Brain microvascular endothelial cell (primary cell): ENCODE measurements around the gene FAM131B.

Experiments
- DNase-seq: peaks from one replicate; pipeline ENCODE4 v3.0.0-alpha.2; 2020
- H3K27ac ChIP-seq: fragments of 250-450 bp; sonication (Bioruptor Pico); 2 replicates; pipeline ENCODE4 v1.5.1; 2020; ENCODE audit warnings: mild to moderate bottlenecking, moderate library complexity
- H3K27me3 ChIP-seq: fragments of 250-450 bp; sonication (Bioruptor Pico); replicated peaks from 2 replicates; pipeline ENCODE4 v1.5.1; 2020; ENCODE audit warnings: mild to moderate bottlenecking
- H3K36me3 ChIP-seq: fragments of 250-450 bp; sonication (Bioruptor Pico); replicated peaks from 2 replicates; pipeline ENCODE4 v1.5.1; 2020; ENCODE audit warnings: mild to moderate bottlenecking
- H3K4me3 ChIP-seq: 2 replicates; pipeline ENCODE4 v1.5.1; 2011; ENCODE audit warnings: low read depth, mild to moderate bottlenecking, control low read depth, low read length, moderate library complexity
- in situ Hi-C: cut with HindIII; loops from 2 replicates; pipeline ENCODE4 v1.10.0; 2017; ENCODE audit warnings: low sequenced_read_pairs, low pct_ligation_motif_present
- TF ChIP-seq, protein P1 (sequence below): IDR thresholded peaks from 2 replicates; pipeline ENCODE4 v1.5.1; 2011; ENCODE audit warnings: low read depth, mild to moderate bottlenecking, moderate library complexity, low read length, control low read depth, inconsistent platforms; ENCODE audit errors: missing control alignments

Gene FAM131B

DNA sequence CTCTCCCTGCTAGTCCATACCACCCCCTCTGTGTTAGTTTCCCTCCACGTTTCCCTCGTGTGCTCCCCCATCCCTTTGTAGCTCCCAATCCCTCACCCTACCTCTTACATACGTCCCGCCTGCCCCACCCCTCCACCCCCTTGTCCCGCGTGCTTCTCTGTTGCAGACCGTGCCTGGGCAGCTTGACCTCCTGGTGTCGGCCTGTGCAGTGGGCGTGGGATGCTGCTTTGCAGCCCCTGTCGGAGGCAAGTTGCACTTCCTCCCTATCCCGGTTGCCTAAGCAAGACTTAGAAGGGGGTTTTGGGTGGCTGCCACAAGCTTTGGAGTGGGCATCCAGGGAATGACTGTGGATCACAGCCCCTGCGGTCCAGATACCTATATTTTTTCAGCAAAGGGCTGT, 38.9 kb downstream of the FAM131B start:
- DNase-seq, result no peak
- H3K27me3 ChIP-seq, result no peaks in the 10 kb centered on the region
- TF ChIP-seq, protein P1, sequence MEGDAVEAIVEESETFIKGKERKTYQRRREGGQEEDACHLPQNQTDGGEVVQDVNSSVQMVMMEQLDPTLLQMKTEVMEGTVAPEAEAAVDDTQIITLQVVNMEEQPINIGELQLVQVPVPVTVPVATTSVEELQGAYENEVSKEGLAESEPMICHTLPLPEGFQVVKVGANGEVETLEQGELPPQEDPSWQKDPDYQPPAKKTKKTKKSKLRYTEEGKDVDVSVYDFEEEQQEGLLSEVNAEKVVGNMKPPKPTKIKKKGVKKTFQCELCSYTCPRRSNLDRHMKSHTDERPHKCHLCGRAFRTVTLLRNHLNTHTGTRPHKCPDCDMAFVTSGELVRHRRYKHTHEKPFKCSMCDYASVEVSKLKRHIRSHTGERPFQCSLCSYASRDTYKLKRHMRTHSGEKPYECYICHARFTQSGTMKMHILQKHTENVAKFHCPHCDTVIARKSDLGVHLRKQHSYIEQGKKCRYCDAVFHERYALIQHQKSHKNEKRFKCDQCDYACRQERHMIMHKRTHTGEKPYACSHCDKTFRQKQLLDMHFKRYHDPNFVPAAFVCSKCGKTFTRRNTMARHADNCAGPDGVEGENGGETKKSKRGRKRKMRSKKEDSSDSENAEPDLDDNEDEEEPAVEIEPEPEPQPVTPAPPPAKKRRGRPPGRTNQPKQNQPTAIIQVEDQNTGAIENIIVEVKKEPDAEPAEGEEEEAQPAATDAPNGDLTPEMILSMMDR, result peak; percentile 38
- no peak overlapping the region for H3K4me3 ChIP-seq
- H3K36me3 ChIP-seq, result no peaks in the 10 kb centered on the region
- no peak overlapping the region for H3K27ac ChIP-seq
- in situ Hi-C loops, result no loop called here

DNA sequence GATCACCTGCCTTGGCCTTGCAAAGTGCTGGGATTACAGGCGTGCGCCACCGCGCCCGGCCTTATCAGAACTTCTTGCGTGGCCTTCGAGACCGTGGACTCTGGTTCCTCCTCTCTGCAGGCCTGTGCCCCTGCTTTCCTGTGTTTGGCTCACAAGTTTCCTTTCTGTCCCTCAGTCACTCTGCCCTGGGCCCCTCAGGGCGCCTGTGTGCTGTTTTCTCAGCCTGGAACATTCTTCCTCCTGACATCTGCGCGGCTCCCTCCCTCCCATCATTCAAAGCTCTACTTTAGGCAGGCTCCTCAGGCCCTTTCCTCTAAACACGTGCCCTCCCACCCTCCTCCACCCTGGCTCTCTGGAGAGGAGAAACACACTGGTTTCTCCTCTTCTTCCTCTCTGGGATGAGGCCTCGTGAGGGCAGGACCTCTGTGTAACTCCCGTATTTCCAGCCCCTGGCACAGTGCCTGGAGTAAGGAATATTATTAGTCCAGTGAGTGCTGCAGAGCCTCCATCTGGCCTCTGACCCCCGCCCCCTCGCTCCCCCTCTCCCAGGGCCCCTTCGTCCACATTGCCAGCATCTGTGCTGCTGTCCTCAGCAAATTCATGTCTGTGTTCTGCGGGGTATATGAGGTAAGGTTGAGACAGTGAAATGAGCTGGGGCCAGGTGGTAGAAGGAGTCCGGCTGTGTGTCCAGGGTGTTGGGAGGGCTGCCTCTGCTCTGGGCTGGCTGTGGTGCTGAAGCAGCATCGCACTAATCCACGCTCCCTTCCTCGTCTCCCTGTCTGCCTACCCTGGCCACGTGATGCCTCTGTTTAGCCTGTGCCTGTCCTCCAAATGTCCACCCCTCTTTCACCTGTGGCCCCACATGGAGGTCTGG, 39.5 kb downstream of the FAM131B start:
- no peaks in the 10 kb centered on the region for H3K27me3 ChIP-seq
- in situ Hi-C loops, result no loop called here
- DNase-seq, result no peak
- no peaks in the 10 kb centered on the region for H3K36me3 ChIP-seq
- H3K27ac ChIP-seq, result no peak overlapping the region
- TF ChIP-seq, protein P1, result no peak
- H3K4me3 ChIP-seq, result no peak overlapping the region

DNA sequence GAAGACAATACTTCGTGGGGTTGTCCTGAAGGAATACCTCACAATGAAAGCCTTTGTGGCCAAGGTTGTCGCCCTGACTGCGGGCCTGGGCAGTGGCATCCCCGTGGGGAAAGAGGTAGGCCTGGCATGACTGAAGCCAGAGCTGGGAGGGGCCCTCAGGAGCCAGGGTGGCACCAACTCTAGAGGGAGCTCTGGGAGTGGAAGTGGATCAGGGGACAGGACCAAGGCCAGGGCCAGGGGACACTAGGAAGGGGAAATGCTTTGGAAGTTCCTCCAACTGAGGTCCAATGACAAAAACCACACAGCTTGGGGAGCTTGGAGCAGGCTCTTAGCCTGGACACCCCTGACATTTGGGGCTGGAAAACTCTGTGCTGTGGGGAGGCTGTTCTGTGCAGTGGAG, 40.8 kb downstream of the FAM131B start:
- no peaks in the 10 kb centered on the region for H3K36me3 ChIP-seq
- in situ Hi-C loops, result no loop called here
- H3K27me3 ChIP-seq, result no peaks in the 10 kb centered on the region
- DNase-seq, result no peak
- H3K27ac ChIP-seq, result no peak overlapping the region
- no peak overlapping the region for H3K4me3 ChIP-seq
- TF ChIP-seq, protein P1, result peak; percentile 33

DNA sequence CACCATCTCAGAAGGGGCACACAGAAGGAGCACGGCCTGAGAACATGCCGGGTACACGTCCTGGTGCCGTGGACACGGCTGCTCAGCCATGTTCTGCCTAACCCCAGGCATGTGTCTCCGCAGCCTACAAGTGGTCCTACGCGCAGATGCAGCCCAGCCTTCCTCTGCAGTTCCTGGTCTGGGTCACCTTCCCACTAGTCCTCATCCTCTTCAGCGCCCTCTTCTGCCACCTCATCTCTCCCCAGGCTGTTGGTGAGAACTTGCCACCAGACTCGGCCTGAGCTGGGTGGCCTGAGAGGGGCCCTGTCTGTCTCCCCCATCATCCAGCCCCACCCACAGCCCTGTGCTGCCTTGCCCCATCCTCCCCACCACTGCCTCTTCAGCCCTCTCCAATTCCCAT, 41.3 kb downstream of the FAM131B start:
- H3K27ac ChIP-seq, result no peak overlapping the region
- H3K36me3 ChIP-seq, result no peaks in the 10 kb centered on the region
- H3K27me3 ChIP-seq, result no peaks in the 10 kb centered on the region
- no peak for DNase-seq
- H3K4me3 ChIP-seq, result no peak overlapping the region
- in situ Hi-C loops, result no loop called here
- TF ChIP-seq, protein P1, result no peak

DNA sequence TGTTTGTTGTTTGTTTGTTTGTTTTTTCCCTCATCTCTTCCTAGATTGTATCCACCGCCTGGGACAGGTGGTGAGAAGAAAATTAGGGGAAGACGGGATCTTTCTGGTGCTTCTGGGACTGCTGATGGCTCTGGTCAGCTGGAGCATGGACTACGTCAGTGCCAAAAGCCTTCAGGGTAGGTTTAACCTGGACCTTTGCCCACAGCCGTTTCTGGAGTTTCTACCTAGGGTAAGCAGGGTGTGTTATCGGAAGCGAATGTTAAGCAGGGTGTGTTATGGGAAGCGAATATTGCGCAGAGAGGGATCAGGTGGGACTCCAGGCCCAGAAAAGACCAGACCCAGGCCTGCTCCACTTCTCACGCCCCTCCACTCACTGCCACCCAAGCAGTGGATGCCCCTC, 41.9 kb downstream of the FAM131B start:
- no peak overlapping the region for H3K27ac ChIP-seq
- H3K36me3 ChIP-seq, result no peaks in the 10 kb centered on the region
- DNase-seq, result no peak
- H3K4me3 ChIP-seq, result no peak overlapping the region
- in situ Hi-C loops, result no loop called here
- H3K27me3 ChIP-seq, result no peaks in the 10 kb centered on the region
- TF ChIP-seq, protein P1, result no peak
